SK-N-MC (cell line): ENCODE measurements around the gene CTDSP2.

ENCODE experiments used
- DNase-seq: peaks from one replicate; pipeline ENCODE4 v3.0.0-alpha.2; 2011; ENCODE audit warnings: low read depth, low spot score
- H3K27ac ChIP-seq: fragments of 200-600 bp; sonication (generic); 2 replicates; pipeline ENCODE4 v1.5.1; 2016; ENCODE audit warnings: mixed run types
- H3K36me3 ChIP-seq: fragments of 200-600 bp; sonication (generic); 2 replicates; pipeline ENCODE4 v1.6.1; 2017; ENCODE audit warnings: antibody characterized with exemption, low read length, mixed read lengths; ENCODE audit not compliant: insufficient read depth
- H3K4me3 ChIP-seq: fragments of 200-600 bp; sonication (generic); 2 replicates; pipeline ENCODE4 v1.5.1; 2016
- H3K9ac ChIP-seq: fragments of 200-600 bp; sonication (generic); 2 replicates; pipeline ENCODE4 v1.8.0; 2017; ENCODE audit warnings: mixed run types, mixed read lengths; ENCODE audit not compliant: insufficient read length
- H3K9me3 ChIP-seq: fragments of 200-600 bp; sonication (generic); 2 replicates; pipeline ENCODE4 v1.6.1; 2017; ENCODE audit warnings: low read depth, mild to moderate bottlenecking, antibody characterized with exemption, low read length, moderate library complexity, mixed read lengths
- EZH2 ChIP-seq: fragments of 200-600 bp; sonication (generic); IDR thresholded peaks from one replicate; pipeline ENCODE4 v1.6.1; 2017; ENCODE audit warnings: antibody characterized with exemption
- FOXP2 ChIP-seq: optimal IDR thresholded peaks from 2 replicates; pipeline ENCODE3; 2011; ENCODE audit warnings: mild to moderate bottlenecking, moderate library complexity; ENCODE audit not compliant: insufficient read depth; ENCODE audit errors: extremely low read length, control extremely low read depth
- POLR2AphosphoS5 ChIP-seq: IDR thresholded peaks from 2 replicates; pipeline ENCODE4 v1.6.1; 2012; ENCODE audit warnings: mild to moderate bottlenecking, low read depth, low read length, borderline replicate concordance

CTDSP2 gene

GRCh38 chr12:57809425-57809824, 37.1 kb downstream of the CTDSP2 start:
- TF ChIP-seq FOXP2 (no peak), POLR2AphosphoS5 (no peak), EZH2 (no peak)
- no peaks in the 10 kb centered on the region; the same call in 1 of the 2 replicates for H3K36me3 ChIP-seq

GRCh38 chr12:57808351-57808750, 38.2 kb downstream of the CTDSP2 start:
- no peaks in the 10 kb centered on the region for H3K9me3 ChIP-seq
- no peak overlapping the region for H3K27ac ChIP-seq
- H3K9ac ChIP-seq = no peak overlapping the region
- DNase-seq = no peak
- TF ChIP-seq FOXP2 = no peak
- no peak overlapping the region for H3K4me3 ChIP-seq
- H3K36me3 ChIP-seq = no peaks in the 10 kb centered on the region; the same call in 1 of the 2 replicates

More at GRCh38 chr12:57809425-57809824, 37.1 kb downstream of the CTDSP2 start:
- Histone ChIP-seq H3K9ac (no peak overlapping the region), H3K9me3 (no peaks in the 10 kb centered on the region), H3K27ac (no peak overlapping the region), H3K4me3 (no peak overlapping the region)
- DNase-seq = no peak

GRCh38 chr12:57807285-57807684, 39.2 kb downstream of the CTDSP2 start:
- no peak for DNase-seq
- H3K27ac ChIP-seq = no peak overlapping the region
- TF ChIP-seq FOXP2 = no peak
- TF ChIP-seq POLR2AphosphoS5 = no peak
- no peak for TF ChIP-seq EZH2
- no peak overlapping the region for H3K4me3 ChIP-seq
- peaks cover 7% of the 10 kb centered on the region for H3K36me3 ChIP-seq
- H3K9ac ChIP-seq = no peak overlapping the region
- H3K9me3 ChIP-seq = no peaks in the 10 kb centered on the region

- Histone ChIP-seq H3K4me3 (no peak overlapping the region), H3K9me3 (no peaks in the 10 kb centered on the region), H3K36me3 (peaks cover 7% of the 10 kb centered on the region), H3K27ac (no peak overlapping the region), H3K9ac (no peak overlapping the region)
- TF ChIP-seq EZH2 (no peak), FOXP2 (no peak)
- no peak for DNase-seq
These were observed 39.9 kb downstream of the CTDSP2 start for GRCh38 chr12:57806677-57807076.

- H3K9me3 ChIP-seq = no peaks in the 10 kb centered on the region
- H3K36me3 ChIP-seq = peaks cover 16% of the 10 kb centered on the region
- no peak overlapping the region for H3K9ac ChIP-seq
- TF ChIP-seq POLR2AphosphoS5 (no peak), EZH2 (no peak), FOXP2 (no peak)
- no peak for DNase-seq
- H3K27ac ChIP-seq = no peak overlapping the region
- H3K4me3 ChIP-seq = no peak overlapping the region
These were observed 43.1 kb downstream of the CTDSP2 start for GRCh38 chr12:57803319-57803893.

- Histone ChIP-seq H3K9me3 (no peaks in the 10 kb centered on the region), H3K4me3 (no peak overlapping the region), H3K27ac (no peak overlapping the region), H3K9ac (no peak overlapping the region), H3K36me3 (peaks cover 19% of the 10 kb centered on the region)
- TF ChIP-seq POLR2AphosphoS5 (no peak), EZH2 (no peak), FOXP2 (no peak)
- DNase-seq = no peak
These were observed 43.9 kb downstream of the CTDSP2 start for GRCh38 chr12:57802607-57803006.

GRCh38 chr12:57800965-57801364, 45.6 kb downstream of the CTDSP2 start:
- Histone ChIP-seq H3K27ac (no peak overlapping the region), H3K4me3 (no peak overlapping the region), H3K36me3 (peaks cover 35% of the 10 kb centered on the region), H3K9me3 (no peaks in the 10 kb centered on the region), H3K9ac (no peak overlapping the region)
- TF ChIP-seq POLR2AphosphoS5 = no peak
- no peak for TF ChIP-seq FOXP2
- TF ChIP-seq EZH2 = no peak
- no peak for DNase-seq

- DNase-seq = no peak
- Histone ChIP-seq H3K36me3 (peaks cover 57% of the 10 kb centered on the region), H3K9ac (no peak overlapping the region)
These were observed 48.6 kb downstream of the CTDSP2 start for GRCh38 chr12:57797933-57798332.

GRCh38 chr12:57796996-57797395, 49.5 kb downstream of the CTDSP2 start:
- H3K4me3 ChIP-seq = no peak overlapping the region
- H3K9me3 ChIP-seq = no peaks in the 10 kb centered on the region
- TF ChIP-seq EZH2 (no peak), POLR2AphosphoS5 (no peak), FOXP2 (no peak)
- no peak overlapping the region for H3K9ac ChIP-seq
- DNase-seq = no peak
- H3K27ac ChIP-seq = no peak overlapping the region
- peaks cover 62% of the 10 kb centered on the region for H3K36me3 ChIP-seq

More at GRCh38 chr12:57797933-57798332, 48.6 kb downstream of the CTDSP2 start:
- Histone ChIP-seq H3K9me3 (no peaks in the 10 kb centered on the region), H3K27ac (no peak overlapping the region), H3K4me3 (no peak overlapping the region)
- TF ChIP-seq EZH2 (no peak), POLR2AphosphoS5 (no peak), FOXP2 (no peak)
